Nucleus accumbens (tissue), 56 donors: Measurements from ENCODE around the gene WNT5B.
A peak's percentile ranks its signal among the peaks of the same experiment; 100 is the strongest.
"Not testable (repeated sequence)": the region's sequence is repeated elsewhere in the genome, so short reads cannot be mapped to it uniquely, and the experiment has no call there.

ENCODE experiments used
- DNase-seq, 56 donors: peaks; one replicate each; lab custom pipeline; 2025; lab: John Stamatoyannopoulos, UW

Gene WNT5B

DNA sequence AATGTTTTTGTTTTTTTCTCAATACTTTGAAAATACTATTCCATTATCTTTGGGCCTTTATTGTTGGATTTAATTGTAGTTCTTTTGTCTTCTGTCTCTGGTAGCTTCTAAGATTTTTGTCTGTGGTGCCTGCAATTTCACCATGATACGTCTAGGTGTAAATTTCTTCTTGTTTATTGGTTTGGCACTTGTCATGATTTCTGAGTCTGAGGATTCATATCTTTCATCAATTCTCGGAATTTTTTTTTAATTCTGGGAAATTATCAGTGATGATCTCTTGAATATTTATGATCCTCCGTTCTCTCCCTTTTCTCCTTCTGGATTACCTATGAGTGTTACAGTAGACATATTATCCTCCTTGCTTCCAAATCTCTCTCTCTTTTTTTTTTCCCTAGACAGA lies 47.0 kb downstream of the WNT5B start:
- no peak for DNase-seq

DNA sequence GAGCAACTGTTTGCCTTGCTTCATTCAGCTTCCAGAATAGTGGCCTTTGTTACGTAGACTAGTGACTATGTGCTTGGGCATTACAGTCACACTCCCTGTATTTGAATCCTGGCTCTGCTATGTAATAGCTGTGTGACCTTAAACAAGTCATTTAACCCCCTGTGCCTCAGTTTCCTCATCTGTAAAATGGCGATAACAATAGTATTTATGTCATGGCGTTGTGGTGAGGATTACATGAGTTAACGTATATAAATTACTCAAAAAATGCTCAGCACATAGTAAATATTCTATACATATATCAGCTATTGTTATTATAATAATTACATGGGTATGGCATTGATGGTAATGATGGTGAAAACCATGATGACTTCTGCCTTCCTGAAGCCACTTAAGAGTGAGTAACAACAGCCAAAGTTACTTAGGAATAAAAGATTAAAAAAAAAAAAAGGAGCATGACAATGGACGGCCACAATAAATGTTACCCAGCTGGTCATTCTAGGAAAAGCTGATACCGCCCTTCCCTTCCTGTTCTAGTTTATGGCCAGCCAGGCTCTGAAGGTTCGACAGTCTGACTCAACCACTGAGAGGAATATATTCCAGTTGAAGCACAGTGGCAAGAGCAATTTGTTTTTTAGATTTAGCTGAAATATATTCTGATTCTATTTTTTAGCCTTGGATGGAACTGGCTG lies 51.9 kb downstream of the WNT5B start:
- DNase-seq = no peak

GRCh38 chr12:1681493-1681807 lies 52.4 kb downstream of the WNT5B start:
- DNase-seq = no peak

- DNase-seq = no peak
Observed at GRCh38 chr12:1688086-1688710, 59.2 kb downstream of the WNT5B start.

DNA sequence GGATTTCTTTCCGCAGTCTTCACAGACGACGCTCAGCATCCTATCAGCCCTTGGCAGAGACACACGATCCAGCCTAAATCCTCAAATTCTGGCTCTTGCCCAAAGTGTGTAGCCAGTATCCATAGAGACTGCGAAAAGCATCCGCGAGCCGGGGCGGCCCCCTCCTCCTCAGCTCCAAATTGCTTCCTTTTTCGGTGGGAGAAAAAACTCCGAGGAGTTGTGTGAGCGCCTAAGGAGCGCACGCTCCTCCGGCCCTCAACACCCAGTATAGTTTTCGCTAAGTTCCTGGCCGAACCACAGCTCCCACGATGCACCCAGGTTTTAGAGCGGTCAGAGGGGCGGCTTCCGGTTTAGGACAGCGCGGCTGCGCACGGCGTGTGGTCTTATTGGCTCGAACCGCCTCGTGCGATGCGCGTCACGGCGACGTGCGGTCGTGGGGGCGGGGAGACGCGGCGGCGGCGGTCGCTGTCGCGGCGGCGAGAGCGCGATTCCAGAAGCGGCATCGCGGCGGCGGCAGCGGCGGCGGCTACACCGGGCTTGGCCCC lies 61.6 kb downstream of the WNT5B start, which contains the start of gene ADIPOR2:
ADIPOR2 (plus strand) TSS at position 493 of the 545 bp plus-strand sequence. CDS start 63,274 bp downstream, outside the sequence.
- DNase-seq = peak; percentile 10 to 97 (median 89)

DNA sequence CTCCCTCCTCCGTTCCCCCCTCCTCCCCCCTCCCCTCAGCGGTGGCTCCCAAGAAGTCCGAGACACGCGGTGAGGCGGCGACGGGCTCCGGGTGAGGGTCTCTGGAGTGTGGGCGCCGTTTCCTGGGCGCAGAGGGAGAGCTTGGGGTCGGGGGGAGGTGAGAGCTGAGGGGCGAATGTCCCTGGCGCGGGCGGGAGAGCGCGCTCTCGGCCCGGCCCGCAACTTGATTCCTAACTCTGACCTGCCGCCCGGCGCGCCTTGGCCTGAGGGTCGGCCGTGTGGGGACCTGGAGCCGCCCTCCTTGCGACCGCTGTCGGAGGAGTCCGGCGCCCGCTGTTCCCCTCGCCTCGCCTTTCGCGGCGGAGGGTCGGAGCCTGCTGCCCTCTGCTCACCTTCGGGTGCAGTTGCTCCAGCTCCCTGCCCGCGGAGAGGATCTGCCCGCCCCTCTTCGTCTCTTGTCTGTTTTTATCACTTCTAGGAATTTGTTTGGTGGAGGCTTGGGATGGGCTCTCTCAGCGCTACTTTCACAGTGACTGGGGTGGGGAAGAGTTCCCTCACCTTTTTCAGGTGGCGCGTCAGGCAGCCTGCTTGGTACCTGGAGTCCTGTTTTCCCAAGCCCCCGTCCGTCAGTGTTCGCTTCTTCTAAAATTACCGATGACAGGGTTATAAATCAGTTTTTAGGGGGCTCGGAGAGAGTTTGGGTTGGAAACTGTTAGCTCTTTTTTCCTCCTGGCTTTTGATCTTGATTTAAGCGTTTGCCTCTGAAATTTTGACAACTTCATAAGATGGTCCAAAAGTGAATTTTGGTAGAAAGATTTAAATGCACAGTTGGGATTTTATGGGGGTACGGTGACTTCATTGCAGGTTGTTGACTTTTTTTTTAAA lies 62.3 kb downstream of the WNT5B start:
- DNase-seq = peak in 17 of 56 donors; percentile 29 to 76 (median 58)

DNA sequence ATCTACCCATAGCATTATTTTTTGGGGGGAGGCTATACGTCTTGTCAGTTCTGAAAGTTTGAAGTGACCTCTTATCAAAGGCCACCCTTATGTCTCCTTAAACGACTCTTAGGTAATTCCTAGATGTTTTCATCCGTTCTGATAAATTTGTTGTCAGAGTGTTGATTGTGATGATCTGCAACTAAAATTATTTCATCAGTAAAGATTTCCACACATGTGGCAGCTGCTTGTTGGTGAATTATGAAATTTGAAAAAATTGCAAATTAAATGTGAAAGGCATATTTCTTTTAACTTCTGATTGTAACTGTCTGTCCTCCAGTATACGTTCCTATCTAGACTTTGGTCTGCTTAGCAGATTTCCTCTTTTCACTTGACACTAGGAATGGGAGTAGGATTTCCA lies 63.2 kb downstream of the WNT5B start:
- DNase-seq = no peak

DNA sequence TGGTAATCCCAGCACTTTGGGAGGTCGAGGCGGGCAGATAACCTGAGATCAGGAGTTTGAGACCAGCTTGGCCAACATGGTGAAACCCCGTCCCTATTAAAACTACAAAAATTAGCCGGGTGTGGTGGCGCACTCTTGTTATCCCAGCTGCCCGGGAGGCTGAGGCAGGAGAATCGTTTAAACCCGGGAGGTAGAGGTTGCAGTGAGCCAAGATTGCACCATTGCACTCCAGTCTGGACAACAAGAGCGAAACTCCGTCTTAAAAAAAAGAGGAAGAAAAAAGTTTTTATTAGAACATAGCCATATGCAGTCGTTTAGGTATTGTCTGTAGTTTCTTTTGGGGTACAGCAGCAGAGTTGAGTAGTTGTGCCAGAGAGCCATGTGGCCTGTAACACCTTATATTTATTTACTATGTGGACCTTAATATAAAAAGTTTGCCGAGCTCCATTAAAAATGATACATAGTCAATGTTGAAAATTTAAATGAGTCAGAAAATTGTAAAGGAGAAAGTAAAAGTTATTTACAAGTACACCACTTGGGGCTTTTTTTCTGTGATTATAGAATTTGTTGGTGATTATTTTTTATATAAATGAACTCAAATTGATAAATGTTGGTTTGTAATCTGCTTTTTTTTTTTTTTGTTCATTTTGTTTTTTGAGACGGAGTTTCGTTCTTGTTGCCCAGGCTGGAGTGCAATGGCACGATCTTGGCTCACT lies 64.0 kb downstream of the WNT5B start:
- DNase-seq = no peak

DNA sequence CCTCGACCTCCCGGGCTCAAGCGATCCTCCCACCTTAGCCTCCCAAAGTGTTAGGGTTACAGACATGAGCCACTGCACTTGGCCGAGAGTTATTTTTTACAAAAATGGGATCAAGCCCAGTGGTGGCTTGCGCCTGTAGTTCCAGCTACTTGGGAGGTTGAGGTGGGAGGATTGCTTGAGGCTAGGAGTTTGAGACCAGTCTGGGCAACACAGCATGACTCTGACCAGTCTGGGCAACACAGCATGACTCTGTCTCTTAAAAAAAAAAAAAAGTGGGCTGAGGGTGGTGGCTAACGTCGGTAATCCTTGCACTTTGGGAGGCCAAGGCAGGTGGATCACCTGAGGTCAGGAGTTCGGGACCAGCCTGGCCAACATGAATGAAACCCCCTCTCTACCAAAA lies 66.1 kb downstream of the WNT5B start:
- DNase-seq = not testable (repeated sequence)

- no peak for DNase-seq
Observed at GRCh38 chr12:1695886-1696670, 67.0 kb downstream of the WNT5B start.

DNA sequence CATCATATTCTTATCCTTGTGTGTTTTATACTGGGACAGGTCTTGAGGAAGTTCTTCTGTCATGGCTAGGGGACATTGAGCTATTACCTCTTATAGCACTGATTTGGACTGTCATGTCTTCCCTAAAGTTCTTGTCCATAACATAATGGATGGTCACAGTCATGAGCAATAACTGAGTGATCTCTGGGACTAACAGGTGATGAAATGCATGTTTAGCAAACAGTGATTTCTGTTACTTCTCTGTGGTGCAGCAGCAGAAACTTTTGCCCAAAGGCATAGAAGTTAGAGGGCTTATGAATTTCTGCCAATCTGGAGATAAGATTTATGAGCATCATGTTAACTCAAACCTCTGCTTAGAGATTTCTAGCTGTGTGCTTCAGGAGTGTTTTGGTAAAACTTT lies 67.8 kb downstream of the WNT5B start:
- DNase-seq = no peak
